NOMO-1 (cell line): Measurements from ENCODE around the gene C14orf180.

Source experiments
- DNase-seq, 2 experiments: peaks; one replicate each; lab custom pipeline; 2025; ENCODE audit not compliant: unreplicated experiment in 2 of 2; lab: John Stamatoyannopoulos, UW

The C14orf180 gene

GRCh38 chr14:104549536-104550339 lies 29.8 kb upstream of the C14orf180 start:
- no peak for DNase-seq

GRCh38 chr14:104550340-104550860 lies 29.2 kb upstream of the C14orf180 start:
- no peak for DNase-seq

- DNase-seq, result no peak
Measured at GRCh38 chr14:104550861-104551728, 28.5 kb upstream of the C14orf180 start.

- no peak for DNase-seq
Measured at GRCh38 chr14:104551851-104552737, 27.5 kb upstream of the C14orf180 start.

GRCh38 chr14:104552738-104553125 lies 26.8 kb upstream of the C14orf180 start:
- no peak for DNase-seq

GRCh38 chr14:104553166-104554087 lies 26.1 kb upstream of the C14orf180 start:
- DNase-seq, result no peak

GRCh38 chr14:104554088-104554607 lies 25.4 kb upstream of the C14orf180 start:
- no peak for DNase-seq

- no peak for DNase-seq
Measured at GRCh38 chr14:104554608-104555429, 24.7 kb upstream of the C14orf180 start.

- DNase-seq, result no peak
Measured at GRCh38 chr14:104555430-104556255, 23.9 kb upstream of the C14orf180 start.

- no peak for DNase-seq
Measured at GRCh38 chr14:104556256-104557021, 23.1 kb upstream of the C14orf180 start.

- DNase-seq, result no peak
Measured at GRCh38 chr14:104557086-104557485, 22.5 kb upstream of the C14orf180 start.

GRCh38 chr14:104557766-104558165 lies 21.8 kb upstream of the C14orf180 start:
- DNase-seq, result no peak

GRCh38 chr14:104558231-104559027 lies 21.1 kb upstream of the C14orf180 start:
- DNase-seq, result no peak

- no peak for DNase-seq
Measured at GRCh38 chr14:104559028-104559803, 20.3 kb upstream of the C14orf180 start.
